NCI-H774 (cell line): Measurements from ENCODE around the gene POMT1.
"Not testable (repeated sequence)": the region's sequence is repeated elsewhere in the genome, so short reads cannot be mapped to it uniquely, and the experiment has no call there.

Source experiments
- DNase-seq: peaks from one replicate; lab custom pipeline; 2025; lab: John Stamatoyannopoulos, UW

Gene POMT1, protein sequence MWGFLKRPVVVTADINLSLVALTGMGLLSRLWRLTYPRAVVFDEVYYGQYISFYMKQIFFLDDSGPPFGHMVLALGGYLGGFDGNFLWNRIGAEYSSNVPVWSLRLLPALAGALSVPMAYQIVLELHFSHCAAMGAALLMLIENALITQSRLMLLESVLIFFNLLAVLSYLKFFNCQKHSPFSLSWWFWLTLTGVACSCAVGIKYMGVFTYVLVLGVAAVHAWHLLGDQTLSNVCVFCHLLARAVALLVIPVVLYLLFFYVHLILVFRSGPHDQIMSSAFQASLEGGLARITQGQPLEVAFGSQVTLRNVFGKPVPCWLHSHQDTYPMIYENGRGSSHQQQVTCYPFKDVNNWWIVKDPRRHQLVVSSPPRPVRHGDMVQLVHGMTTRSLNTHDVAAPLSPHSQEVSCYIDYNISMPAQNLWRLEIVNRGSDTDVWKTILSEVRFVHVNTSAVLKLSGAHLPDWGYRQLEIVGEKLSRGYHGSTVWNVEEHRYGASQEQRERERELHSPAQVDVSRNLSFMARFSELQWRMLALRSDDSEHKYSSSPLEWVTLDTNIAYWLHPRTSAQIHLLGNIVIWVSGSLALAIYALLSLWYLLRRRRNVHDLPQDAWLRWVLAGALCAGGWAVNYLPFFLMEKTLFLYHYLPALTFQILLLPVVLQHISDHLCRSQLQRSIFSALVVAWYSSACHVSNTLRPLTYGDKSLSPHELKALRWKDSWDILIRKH

DNA sequence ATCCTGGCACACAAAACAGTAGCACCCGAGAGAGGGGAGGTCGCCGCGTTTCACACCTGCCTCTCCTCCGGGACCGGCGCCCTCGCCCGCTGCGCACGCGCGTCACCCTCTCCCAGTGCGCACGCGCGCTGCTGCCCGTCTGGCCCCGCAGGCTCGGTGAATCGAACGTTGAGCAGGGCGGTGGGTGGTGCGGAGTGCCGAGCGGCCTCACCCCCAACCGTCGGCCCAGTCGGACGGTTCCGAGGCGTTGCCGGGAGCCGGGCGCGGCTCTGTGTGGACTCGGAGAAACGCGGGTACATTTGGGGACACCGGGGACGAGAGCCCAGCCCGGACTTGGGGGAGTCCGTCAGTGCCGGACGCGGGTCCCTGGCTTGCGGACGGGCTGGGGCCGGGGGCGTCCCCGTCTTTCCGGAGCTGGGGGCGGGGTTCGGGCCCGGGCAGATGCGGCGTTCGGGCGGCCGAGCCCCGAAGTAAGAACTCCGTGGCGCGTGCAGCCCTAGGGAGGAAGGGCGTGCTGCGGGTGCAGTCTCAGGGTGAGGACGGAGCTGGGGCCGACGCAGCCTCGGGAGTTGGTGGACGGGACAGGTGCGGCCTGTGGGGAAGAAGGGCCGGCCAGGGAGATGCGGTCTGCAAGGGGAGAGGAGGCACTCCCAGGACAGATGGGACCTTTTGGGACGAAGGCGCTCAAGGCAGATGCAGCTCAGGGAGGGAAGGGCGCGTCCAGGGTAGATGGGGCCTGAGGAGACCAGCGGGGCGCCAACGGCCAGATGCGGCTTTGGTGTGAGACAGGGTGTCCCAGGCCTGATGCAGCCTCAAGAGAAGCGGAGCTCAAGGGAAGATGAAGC is at the start of gene POMT1:
Gene POMT1, plus strand, starts transcription at position 138 of the 845 bp plus-strand sequence. CDS start 1,301 bp downstream, outside the sequence.
- peak; percentile 95 for DNase-seq

GRCh38 chr9:131454028-131454427 is 48.7 kb upstream of the POMT1 start:
- no peak for DNase-seq

- DNase-seq: not testable (repeated sequence)
Measured at GRCh38 chr9:131455655-131456054, 47.1 kb upstream of the POMT1 start.

GRCh38 chr9:131457746-131458145 is 45.0 kb upstream of the POMT1 start:
- no peak for DNase-seq

DNA sequence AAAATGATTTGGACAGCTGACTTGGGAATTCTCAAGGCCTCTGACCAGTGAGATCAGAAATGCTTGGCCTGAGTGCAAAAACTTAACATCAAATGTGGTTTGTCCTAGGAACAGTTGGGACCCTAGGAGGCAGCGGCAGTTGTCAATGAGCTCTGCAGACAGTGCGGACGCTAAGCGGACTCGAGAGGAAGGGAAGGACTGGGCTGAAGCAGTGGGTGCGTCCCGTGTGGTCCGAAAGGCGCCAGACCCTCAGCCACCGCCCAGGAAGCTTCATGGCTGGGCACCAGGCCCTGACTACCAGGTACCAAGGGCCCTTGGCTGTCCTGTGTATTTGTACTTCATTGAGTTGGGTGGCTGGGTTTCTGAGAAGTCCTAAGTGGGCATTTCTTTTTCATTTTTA is 43.7 kb upstream of the POMT1 start:
- no peak for DNase-seq

DNA sequence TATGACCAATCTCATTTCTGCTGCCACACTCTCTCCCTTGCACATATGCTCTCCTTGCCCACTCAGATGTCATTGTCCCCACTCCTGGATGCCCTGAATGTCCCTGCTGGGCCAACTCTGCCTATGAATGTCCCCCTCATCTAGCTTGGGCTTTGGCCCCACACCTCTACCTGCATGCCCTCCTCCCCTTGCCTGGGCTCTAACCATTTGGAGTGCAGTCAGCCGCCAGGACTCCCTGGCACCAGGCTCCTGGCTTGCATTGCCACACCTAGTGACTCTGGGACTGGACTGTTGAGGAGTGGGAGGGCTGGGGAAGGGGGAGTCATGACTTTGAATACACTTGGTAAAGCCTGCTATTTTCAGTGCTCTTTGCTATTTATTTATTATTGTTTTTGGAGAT is 41.6 kb upstream of the POMT1 start:
- DNase-seq: no peak

- DNase-seq: no peak
Measured at GRCh38 chr9:131464354-131465000, 38.2 kb upstream of the POMT1 start.

- DNase-seq: no peak
Measured at GRCh38 chr9:131465401-131465800, 37.3 kb upstream of the POMT1 start.

DNA sequence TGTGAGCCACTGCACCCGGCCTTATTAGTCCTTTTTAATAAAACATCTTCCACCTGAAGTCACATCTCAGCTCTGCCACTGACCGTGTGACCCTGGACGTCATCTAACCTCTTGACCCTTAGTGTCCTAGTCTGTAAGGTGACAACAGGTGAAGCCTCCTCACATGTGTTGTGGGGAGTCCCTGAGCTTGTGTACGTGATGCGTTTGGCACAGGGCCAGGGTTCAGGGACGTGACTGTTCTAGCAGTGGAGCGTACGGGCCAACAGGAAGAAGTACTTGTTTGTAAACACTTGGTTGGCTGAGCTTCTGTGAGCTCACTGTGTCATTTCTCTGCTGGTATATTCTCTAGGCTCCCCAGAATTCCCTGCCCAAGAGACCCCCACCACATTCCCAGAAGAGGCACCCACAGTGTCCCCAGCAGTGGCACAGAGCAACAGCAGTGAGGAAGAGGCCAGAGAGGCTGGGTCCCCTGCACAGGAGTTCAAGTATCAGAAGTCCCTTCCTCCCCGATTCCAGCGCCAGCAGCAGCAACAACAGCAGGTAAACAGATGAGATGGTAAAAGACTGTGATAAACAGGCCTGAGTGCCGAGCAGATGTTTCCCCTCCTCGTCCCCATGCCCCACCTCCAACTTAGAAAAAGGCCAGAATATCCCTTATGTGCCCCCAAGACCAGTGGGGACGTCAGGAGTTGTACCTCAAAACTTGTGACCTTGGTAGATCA is 35.3 kb upstream of the POMT1 start:
- no peak for DNase-seq

DNA sequence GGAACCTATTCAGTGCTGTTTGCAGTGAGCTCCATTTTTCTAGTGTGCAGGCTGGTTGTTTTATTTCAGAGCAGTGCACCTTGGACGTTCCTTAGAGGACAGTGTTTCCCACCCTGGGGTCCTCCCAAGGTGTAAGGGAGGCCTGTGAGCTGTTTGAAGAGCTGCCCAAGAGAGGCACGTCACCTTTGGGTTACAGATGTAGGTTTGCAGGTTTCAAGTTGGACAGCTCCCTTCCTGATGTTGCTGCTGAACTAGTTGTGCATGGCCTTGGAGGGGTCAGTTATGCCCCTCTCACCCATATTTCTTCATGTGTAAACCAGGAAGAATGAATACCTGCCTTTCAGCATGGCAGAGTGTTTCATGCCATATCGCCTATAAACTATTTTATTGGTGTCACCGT is 34.7 kb upstream of the POMT1 start:
- DNase-seq: no peak

- no peak for DNase-seq
Measured at GRCh38 chr9:131469356-131469755, 33.4 kb upstream of the POMT1 start.

GRCh38 chr9:131469951-131470350 is 32.8 kb upstream of the POMT1 start:
- DNase-seq: no peak

DNA sequence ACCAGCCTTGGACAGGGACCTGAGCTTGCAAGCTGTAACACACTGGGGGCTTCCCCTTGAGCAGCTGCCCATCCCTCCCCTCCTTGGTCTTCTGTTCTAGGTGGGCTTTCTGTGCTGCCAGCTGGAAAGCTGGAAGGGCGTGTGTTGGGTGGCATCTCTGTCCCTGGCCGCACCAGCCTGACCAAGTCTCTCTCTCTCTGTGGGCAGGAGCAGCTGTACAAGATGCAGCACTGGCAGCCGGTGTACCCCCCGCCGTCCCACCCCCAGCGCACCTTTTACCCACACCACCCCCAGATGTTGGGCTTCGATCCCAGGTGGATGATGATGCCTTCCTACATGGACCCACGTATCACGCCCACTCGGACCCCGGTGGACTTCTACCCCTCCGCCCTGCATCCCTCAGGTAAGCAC is 32.1 kb upstream of the POMT1 start:
- DNase-seq: no peak

DNA sequence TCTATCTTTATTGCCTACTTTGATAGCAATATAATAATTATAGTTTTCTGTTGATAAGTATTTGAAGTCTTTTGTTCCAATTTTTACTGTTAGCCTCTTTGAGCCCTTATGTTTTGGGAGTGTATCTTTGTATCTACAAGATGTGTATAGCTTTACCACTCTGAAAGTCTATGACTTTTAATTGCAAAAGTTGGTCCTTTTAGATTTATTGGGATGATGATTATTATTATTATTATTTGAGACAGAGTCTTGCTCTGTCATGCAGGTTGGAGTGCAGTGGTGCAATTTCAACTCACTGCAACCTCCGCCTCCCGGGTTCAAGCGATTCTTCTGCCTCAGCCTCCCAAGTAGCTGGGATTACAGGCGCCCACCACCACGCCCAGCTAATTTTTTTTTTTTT is 30.6 kb upstream of the POMT1 start:
- not testable (repeated sequence) for DNase-seq

DNA sequence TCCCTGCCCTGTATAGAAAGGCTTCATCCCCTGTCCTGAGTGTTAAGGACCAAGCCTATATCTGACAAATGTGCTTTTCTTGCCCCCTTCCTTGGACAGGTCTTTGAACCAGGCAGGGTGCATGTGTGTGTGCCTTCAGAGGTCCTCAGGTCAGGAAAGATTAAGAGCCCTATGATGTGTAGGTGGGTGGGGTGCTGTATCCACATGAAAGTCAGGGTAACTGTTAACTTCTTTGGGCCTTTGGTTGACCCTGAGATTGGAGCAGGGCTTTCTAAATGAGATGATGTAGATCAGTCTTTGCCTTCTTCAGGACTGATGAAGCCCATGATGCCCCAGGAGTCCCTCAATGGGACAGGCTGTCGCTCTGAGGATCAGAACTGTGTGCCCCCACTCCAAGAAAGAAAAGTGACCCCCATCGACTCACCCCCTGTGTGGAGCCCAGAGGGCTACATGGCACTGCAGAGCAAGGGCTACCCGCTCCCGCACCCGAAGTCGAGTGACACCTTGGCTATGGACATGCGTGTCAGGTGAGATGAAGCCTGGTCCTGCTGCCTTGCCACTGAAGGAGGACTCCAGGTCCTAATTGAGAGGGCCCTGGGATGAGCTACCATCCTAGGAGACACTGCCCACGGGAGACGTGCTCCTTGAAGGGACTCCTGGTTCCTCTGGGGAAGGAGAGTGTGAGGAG is 29.4 kb upstream of the POMT1 start:
- DNase-seq: no peak

GRCh38 chr9:131473891-131474290 is 28.8 kb upstream of the POMT1 start:
- no peak for DNase-seq

DNA sequence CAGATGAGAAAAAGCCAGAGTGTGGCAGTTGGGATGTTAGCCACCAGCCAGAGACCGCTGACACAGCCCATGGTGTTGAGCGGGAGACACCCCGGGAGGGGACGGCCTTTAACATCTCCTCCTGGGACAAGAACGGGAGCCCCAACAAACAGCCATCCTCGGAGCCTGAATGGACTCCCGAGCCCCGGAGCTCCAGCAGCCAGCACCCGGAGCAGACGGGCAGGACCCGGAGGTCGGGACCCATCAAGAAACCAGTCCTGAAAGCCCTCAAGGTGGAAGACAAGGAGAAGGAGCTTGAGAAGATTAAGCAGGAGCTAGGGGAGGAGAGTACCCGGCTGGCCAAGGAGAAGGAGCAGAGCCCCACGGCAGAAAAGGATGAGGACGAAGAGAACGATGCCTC is 28.0 kb upstream of the POMT1 start:
- DNase-seq: no peak

GRCh38 chr9:131475111-131475955 is 27.4 kb upstream of the POMT1 start:
- no peak for DNase-seq

GRCh38 chr9:131475956-131476776 is 26.6 kb upstream of the POMT1 start:
- no peak for DNase-seq
